HG03097 (cell line): ENCODE results near the gene ERICH4.
"Not testable (repeated sequence)": the region's sequence is repeated elsewhere in the genome, so short reads cannot be mapped to it uniquely, and the experiment has no call there.

ENCODE experiments used
- ATAC-seq: cut with Tn5 transposase; IDR thresholded peaks from one replicate; pipeline ENCODE4 v1.9.1; 2021; ENCODE audit not compliant: unreplicated experiment, low FRiP score

ERICH4 gene, protein sequence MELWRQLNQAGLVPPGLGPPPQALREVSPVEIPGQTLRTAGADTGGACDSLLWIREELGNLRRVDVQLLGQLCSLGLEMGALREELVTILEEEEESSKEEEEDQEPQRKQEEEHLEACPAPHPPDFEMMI

GRCh38 chr19:41442473-41443355 lies at the start of gene ERICH4:
Gene ERICH4 (plus strand): TSS chr19:41443156. CDS start chr19:41443170, 14 bp downstream.
- ATAC-seq: no peak

DNA sequence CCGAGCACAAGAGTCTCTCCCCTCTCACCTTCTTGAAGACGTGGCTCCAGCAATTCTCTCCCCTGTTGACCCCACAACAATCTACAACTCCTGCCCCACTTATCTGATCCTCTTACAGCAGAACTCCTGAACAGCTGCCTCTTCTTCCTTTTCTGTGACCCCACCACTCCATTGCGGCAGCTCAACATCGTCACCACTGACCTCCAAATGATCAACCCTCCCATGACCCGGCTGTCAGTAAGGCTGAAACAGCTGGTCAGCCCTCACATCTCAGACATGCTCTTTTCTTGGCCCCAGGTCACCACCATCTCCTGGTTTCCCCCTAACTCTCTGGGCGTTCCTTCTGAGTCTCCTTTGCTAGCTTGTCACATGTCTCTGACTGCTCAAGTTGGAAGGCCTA lies 47.6 kb upstream of the ERICH4 start:
- ATAC-seq: no peak

DNA sequence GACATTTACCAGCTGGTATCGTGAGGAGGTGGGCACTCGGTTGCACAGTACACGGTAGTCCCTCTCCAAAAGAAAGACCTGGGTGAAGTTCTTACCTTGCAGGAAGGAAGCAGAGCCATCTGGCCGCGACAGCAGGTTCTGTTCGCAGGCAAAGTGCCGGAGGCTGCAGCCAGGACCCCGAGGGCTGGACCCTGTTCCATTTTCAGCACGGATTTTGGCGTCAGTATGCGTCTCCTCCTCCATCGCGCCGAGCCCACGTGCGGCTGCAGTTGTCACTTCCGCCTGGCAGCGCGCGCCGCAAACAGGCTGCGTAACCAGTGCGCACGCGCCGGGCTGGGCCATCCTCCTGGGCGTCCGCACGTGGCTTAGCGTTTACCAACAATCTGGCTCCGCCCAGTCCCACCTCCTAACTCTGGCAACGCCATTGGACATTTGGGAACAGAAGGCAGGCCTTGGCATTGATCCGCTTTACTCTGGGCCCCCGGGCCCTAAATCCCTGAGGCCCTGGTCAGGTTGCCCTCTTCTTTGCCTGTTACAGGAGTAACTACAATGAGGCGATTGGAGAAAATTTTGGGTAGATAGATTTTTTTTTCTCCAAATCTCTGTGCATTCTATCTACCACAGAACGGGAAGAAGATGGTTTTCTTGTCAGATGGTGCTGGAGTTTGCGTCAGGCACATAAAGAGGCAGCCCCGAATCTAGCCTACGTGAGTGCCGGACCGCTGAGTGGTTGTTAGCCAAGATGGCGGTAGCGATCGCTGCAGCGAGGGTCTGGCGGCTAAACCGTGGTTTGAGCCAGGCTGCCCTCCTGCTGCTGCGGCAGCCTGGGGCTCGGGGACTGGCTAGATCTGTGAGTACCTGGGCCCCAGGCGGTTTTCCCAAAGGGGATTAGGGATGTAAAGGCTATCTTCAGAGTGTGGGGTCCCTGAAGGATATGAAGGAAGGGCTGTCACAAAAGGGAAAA lies 45.6 kb upstream of the ERICH4 start, which contains the start of the genes BCKDHA and EXOSC5:
Gene BCKDHA, plus strand, starts transcription at position 733 of the 964 bp plus-strand sequence. Its CDS starts 10 bp downstream, at position 743.
Gene EXOSC5, minus strand, starts transcription at position 274 of the 964 bp plus-strand sequence. Its CDS starts 31 bp downstream, at position 243.
- ATAC-seq: peak; percentile 88

- ATAC-seq: no peak
Measured at GRCh38 chr19:41398050-41398418, 44.9 kb upstream of the ERICH4 start.

DNA sequence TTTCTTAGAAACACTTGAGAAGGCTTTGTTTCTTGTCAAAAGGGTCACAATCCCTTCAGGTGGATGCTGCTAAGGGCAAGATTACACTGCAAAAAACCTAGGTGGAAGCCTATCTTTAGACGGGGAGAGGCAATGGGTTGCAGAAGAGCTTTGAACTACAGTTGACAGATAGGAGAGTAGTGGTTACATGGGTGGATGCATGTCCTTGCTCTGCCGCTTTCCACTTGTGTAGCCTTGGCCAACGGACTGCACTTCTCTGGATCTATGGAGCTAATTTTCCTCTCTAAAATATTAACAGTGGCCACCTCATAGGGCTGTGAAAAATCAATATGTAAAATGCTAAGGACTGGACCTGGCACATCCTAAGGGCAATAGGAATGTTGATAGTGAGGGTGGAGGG lies 44.4 kb upstream of the ERICH4 start:
- no peak for ATAC-seq

DNA sequence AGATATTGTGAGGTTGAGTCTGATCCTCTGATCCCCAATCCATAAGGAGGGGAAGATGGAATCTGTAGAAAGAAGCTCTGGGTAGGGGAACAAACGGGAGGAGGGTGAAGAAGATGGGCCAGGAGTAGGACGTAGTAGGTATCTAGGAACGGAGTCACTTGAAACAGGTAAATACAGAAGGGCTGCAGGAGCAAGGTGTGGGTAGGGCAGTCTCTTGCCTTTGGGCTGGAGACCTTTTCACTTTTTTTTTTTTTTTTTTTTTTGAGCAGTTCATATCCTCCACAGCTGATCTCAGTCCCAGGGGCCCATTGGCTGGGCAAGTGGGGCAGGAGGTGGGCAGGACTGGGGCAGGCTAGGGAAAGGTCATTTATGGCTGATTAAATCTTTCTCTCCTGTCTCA lies 43.9 kb upstream of the ERICH4 start:
- ATAC-seq: no peak

DNA sequence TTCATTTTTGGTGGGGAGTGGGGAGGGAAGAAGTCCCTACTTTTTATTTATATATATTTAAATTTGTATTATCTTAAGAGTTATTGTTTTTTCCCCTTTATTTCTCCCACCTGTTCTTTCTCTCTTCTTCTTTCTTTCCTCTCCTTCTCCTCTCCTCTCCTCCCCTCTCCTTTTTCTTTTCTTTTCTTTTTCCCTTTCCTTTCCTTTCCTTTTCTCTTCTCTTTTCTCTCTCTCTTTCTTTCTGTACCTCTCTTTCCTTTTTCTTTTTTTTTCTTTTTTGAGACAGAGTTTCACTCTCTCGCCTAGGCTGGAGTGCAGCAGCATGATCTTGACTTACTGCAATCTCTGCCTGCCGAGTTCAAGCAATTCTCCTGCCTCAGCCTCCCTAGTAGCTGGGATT lies 43.4 kb upstream of the ERICH4 start:
- no peak for ATAC-seq

GRCh38 chr19:41401483-41401882 lies 41.5 kb upstream of the ERICH4 start:
- no peak for ATAC-seq

GRCh38 chr19:41402010-41402409 lies 40.9 kb upstream of the ERICH4 start:
- ATAC-seq: no peak

DNA sequence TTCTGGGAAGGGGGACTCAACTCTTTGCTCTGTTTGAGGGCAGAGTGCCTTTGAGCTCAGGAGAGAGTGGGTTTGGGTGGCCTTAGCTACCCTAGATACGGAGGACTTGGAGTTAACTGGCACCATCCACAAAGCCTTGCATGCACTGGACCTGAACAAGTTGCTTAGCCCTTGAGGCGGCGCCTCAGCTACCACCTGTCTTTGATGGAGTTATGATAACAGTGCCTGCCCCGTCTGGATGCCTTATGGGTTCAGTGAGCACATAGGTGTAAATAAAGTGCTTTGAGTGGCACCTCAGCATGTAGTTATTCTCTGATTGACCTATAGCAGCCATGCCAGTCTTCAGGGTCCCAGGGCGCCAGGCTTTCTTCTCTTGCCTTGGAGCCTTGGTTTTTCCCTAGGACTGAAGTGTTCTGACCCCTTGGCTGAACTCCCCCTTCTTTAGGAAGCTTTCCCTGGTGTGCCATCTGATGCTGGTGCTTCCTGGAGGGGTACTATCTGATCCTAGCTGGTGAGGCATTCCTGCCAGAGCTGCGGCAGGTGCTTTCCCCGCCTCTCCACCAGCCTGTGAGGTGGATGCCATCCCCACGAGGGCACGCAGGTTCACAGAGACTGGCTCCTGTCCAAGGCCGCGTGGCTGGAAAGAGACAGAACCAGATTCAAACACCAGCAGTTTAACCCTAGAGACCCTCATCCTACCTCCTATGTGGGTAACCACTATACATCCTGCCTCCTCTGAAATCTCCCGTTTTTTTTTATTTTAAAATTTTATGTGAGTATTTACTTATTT lies 39.6 kb upstream of the ERICH4 start:
- ATAC-seq: no peak

GRCh38 chr19:41405776-41406175 lies 37.2 kb upstream of the ERICH4 start:
- no peak for ATAC-seq

DNA sequence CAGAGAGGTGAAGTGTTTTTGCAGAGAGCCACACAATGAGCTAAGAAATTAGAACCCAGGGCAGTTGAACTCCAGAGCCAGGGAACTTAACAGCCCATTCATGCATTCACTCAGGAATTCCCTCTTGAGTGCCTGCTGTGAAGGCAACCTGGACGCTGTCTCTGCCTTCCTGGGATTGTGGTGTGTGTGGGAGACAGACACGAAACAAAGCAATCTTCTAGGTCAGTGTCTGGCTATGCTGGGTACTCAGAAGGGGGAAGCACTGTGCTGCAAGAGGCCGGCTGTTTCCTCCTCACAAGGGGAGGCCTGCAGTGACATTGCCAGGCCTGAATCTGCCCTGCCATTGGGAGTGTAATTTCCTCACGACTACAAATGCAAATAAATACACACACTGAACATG lies 35.7 kb upstream of the ERICH4 start:
- ATAC-seq: no peak

- no peak for ATAC-seq
Measured at GRCh38 chr19:41408256-41408655, 34.7 kb upstream of the ERICH4 start.

DNA sequence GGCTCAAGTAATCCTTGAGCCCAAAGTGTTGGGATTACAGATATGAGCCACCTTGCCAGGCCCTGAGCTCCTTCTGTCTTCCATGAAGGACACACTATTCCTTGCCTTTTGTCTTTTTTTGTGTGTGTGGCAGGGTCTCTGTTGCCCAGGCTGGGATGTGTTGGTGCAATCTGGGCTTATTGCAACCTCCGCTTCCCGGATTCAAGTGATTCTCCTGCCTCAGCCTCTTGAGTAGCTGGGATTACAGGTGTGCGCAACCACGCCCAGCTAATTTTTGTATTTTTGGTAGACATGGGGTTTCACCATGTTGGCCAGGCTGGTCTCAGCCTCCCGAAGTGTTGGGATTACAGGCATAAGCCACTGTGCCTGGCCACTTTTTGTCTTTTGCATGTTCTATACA lies 34.1 kb upstream of the ERICH4 start:
- not testable (repeated sequence) for ATAC-seq

GRCh38 chr19:41409288-41409687 lies 33.7 kb upstream of the ERICH4 start:
- no peak for ATAC-seq

DNA sequence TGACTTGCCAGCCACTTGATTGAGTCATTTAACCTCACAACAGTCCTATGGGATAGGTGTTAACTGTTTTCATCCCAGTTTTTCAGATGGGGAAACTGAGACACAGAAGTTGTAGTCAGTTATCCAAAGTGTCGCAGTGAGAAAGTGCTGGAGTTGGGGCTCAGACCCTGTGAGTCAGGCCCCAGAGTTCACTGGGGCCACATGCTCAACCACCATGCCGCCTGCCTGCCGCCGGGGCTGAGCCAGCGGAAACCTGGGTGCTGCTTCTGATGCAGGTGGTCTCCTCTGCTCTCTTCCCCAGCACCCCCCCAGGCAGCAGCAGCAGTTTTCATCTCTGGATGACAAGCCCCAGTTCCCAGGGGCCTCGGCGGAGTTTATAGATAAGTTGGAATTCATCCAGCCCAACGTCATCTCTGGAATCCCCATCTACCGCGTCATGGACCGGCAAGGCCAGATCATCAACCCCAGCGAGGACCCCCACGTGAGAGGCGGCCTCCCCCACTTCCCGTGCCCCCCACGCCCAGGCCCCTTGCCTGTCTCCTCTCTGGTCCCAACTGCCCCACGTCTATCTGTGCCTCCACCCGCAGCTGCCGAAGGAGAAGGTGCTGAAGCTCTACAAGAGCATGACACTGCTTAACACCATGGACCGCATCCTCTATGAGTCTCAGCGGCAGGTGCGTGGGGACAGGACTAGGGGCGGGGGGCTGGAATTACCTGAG lies 32.5 kb upstream of the ERICH4 start:
- no peak for ATAC-seq

DNA sequence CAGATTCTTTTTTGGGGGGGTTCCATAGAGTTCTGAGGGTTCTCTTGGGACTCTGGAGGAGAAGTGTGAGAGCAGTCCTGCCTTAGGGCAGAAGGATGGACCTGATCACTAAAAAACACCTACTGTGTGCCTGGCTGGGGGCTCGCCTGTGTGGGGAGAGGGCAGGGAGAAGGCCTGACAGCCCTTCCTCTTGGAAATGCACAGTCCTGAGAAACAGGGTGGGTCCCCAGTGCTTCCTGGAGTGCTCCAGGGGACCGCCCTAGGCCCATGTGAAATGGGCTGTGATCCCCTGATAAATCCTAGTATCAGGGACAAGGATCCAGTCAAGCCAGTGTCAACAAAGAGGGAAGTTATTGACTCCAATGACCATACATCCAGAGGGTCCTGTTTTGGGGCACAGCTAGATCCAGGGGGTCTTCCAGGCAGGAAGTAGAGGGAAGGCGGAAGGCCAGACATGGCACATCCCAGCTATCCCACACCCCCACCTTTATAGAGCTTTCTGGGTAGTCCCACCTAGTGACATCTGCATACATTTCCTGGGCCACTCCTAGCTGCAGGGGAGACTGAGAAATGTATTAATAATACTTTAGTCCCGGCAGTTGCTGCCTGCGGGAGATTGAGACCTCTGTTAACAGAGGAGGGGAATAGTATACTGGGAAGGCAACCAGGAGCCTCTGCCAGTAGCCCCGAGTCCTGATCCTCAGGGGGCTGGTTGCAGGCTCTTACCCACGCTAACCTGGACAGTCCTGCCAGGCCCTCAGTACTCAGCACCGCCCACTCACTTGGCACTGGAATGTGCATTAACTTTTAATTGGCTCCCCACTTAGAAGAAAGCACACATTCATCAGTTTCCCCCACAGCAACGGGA lies 31.6 kb upstream of the ERICH4 start:
- no peak for ATAC-seq

- ATAC-seq: no peak
Measured at GRCh38 chr19:41411968-41412265, 31.0 kb upstream of the ERICH4 start.

- no peak for ATAC-seq
Measured at GRCh38 chr19:41412953-41413352, 30.0 kb upstream of the ERICH4 start.
